HG03469 (cell line): Measurements from ENCODE around the gene KIF13A.

ENCODE experiments used
- ATAC-seq: cut with Tn5 transposase; IDR thresholded peaks from one replicate; pipeline ENCODE4 v1.9.1; 2021; ENCODE audit warnings: mild to moderate bottlenecking, moderate library complexity, moderate number of reproducible peaks; ENCODE audit not compliant: unreplicated experiment

The KIF13A gene

GRCh38 chr6:17730078-17730704 is 257.2 kb downstream of the KIF13A start:
- no peak for ATAC-seq

- no peak for ATAC-seq
Measured at GRCh38 chr6:17729223-17730077, 258.0 kb downstream of the KIF13A start.

- ATAC-seq = no peak
Measured at GRCh38 chr6:17728551-17729222, 258.7 kb downstream of the KIF13A start.

- ATAC-seq = no peak
Measured at GRCh38 chr6:17725083-17725482, 262.4 kb downstream of the KIF13A start.

GRCh38 chr6:17724341-17724740 is 263.1 kb downstream of the KIF13A start:
- no peak for ATAC-seq

GRCh38 chr6:17721671-17722070 is 265.8 kb downstream of the KIF13A start:
- ATAC-seq = no peak

- ATAC-seq = no peak
Measured at GRCh38 chr6:17719323-17720041, 268.0 kb downstream of the KIF13A start.

GRCh38 chr6:17716221-17716620 is 271.2 kb downstream of the KIF13A start:
- no peak for ATAC-seq

GRCh38 chr6:17714879-17715851 is 272.3 kb downstream of the KIF13A start:
- ATAC-seq = no peak

GRCh38 chr6:17714177-17714576 is 273.3 kb downstream of the KIF13A start:
- no peak for ATAC-seq

GRCh38 chr6:17712576-17712975 is 274.9 kb downstream of the KIF13A start:
- ATAC-seq = no peak

- no peak for ATAC-seq
Measured at GRCh38 chr6:17710331-17710730, 277.1 kb downstream of the KIF13A start.

GRCh38 chr6:17709476-17709875 is 278.0 kb downstream of the KIF13A start:
- no peak for ATAC-seq
